ENCODE results near the gene RC3H2.

Gene RC3H2

DNA sequence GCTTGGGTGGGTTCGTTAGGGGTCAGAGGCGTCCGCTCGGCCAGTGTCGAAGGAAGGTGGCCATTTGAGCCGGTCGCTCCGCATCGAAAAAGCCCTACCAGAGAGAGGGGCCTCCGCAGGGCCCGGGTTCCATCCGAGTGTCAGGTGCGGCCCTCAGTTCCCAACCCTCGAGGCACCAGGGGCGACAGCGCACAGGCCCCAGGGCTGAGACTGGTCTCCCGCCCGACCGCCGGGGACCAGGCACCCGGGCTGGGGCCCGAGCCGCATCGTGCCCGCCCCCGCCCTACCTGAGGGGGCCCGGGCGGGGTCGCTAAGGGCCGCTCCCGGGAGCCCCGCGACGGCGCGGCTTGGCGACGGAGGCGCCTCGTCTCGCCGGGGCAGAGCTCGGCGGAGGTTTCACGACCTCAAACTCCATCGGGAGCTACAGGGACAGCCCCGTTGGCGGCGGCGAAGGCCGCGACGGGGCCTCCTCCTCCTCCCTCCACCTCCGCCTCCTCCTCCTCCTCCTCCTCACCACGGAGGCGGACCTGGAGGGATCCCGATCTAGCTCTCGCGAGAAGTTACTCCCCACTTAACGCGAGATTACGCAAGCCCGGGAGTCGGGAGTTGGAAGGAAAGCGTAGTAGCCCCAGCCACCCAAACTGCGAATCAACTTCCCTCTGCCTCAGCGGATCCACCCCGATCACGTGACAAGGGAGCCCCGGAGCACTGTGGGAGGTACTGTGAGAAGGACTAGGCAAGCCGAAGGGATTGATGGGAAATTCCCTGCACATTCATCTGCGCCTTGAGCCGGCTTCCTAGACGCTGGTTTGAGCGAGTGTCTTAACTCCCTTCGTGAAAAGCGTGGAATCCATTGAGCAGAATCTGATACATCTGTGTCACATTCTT lies at the start of gene RC3H2:
RC3H2 (minus strand) TSS at position 537 of the 888 bp plus-strand sequence. CDS start 7,850 bp downstream, outside the sequence.
- peak; percentile 100 for FAIRE-seq

DNA sequence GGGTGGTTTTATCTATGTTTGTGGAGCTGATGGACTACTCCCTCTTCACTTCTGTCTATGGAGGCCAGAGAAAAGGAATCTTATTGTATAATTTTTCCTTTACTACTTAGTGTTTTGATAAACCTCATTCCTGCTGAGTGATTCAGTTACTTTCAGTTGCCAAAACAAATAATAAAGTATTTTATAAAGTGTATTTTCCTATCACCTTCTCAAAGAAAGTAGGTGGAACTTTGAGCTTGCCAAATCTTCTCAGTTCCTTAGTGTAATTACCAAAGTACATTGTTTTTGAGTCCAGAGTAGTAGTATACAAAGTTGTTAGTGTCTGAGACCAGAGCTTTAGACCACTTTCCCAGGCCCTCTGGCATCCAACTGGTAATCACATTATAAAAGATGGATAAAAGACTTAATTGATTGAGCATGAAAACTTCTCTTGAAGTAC lies 49.1 kb upstream of the RC3H2 start:
- no peak for FAIRE-seq
- no peak for DNase-seq (ENCODE audit: extremely low spot score, insufficient read length, low read depth)

More for the DNA sequence above, at the start of gene RC3H2:
- peak; percentile 78 for DNase-seq (ENCODE audit: extremely low spot score, insufficient read length, low read depth)

DNA sequence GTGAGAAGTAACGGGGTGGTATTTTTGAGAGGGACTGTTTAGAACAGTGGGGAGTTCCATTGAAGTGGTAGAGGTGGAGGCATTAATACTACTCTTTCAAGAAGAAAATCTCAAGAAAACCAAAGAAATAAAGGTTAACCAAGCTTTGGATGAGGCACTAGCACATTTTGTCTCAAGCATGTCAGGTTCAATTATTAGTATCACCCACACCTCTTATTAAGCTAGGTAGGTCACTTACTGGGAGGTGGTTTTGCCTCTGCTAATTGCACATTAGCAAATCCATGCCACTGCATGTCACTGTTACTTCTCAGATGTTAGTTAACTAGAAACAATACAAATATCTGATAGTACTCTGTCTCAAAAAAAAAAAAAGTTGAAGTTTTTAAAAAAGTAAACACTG lies 45.9 kb upstream of the RC3H2 start:
- no peak for FAIRE-seq

DNA sequence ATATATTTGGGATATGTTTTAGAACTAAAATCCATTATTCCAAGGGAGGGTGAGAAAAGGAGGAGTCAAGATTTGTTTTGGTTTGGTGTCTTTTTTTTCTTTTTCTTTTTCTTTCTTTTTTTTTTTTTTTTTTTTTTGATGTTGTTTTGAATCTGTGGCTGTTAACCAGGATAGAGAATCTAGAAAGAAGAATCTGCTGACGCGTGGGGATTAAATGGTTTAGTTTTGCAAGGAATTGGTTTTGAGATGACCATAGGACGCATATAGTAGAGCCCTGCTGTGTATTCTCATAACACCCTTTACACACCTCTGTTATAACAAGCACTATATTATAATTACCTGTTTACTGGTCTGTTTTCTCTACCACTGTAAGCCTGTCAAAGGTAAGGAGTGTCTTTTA lies 45.1 kb upstream of the RC3H2 start:
- no peak for FAIRE-seq
- no peak for DNase-seq (ENCODE audit: extremely low spot score, insufficient read length, low read depth)

More for the DNA sequence above, 45.9 kb upstream of the RC3H2 start:
- no peak for DNase-seq (ENCODE audit: extremely low spot score, insufficient read length, low read depth)

DNA sequence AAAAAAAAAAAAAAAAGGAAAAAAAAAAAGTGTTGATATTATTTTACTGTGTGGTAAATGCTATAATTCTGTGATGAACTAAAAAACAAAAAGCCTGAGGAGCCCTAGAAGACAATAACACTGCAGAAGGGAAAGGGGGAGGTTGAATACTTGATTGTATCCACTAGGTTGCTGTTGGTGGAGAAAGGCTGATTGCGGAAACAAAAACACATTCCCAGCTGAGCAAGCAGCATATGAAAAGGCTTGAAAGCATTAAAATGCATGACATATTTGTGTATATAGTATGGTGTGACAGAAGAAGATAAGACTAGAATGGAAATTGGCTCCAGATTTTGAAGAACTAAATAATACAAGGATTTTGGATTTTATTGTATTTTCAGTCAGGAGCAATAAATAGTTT lies 44.5 kb upstream of the RC3H2 start:
- FAIRE-seq, result no peak
- no peak for DNase-seq (ENCODE audit: extremely low spot score, insufficient read length, low read depth)

GRCh38 chr9:122948313-122948712 lies 43.2 kb upstream of the RC3H2 start:
- FAIRE-seq, result peak; percentile 58
- DNase-seq (ENCODE audit: extremely low spot score, insufficient read length, low read depth), result no peak

GRCh38 chr9:122946461-122947005 lies 41.4 kb upstream of the RC3H2 start:
- FAIRE-seq, result no peak
- DNase-seq (ENCODE audit: extremely low spot score, insufficient read length, low read depth), result no peak

- FAIRE-seq (no peak), DNase-seq (ENCODE audit: extremely low spot score, insufficient read length, low read depth) (no peak)
Measured at GRCh38 chr9:122944960-122945888, 40.1 kb upstream of the RC3H2 start.

DNA sequence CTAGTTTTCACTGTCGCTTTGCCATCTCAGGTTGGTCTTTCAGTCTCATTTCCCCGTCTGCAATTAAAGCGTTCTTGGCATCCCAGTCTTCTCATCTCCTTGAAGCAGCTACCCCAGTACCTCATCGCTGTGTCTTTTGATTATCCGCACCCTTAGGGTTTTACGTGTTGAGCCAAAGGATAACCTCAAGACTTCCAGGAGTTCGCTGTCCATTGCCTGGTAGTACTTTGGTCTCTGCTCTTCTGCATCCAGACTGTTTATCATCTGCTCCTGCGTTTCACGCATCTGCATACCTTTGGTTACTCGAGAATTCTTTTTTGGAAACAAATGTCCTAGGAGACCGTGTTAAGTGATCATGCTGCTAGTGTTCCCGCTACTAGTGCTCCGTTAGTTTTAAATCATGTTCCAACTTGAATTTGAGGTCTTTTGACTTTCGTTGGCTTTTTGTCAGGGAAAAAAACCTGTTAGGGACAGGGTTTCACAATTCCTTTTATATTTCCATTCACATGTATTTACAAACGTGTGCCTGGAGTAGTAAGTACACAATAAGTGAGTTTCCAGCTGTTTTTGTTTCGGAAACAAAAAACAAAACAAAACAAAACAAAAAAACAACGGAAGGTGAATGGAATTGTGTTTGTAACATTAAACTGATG lies 36.5 kb upstream of the RC3H2 start:
- DNase-seq (ENCODE audit: extremely low spot score, insufficient read length, low read depth) (no peak), FAIRE-seq (no peak)

DNA sequence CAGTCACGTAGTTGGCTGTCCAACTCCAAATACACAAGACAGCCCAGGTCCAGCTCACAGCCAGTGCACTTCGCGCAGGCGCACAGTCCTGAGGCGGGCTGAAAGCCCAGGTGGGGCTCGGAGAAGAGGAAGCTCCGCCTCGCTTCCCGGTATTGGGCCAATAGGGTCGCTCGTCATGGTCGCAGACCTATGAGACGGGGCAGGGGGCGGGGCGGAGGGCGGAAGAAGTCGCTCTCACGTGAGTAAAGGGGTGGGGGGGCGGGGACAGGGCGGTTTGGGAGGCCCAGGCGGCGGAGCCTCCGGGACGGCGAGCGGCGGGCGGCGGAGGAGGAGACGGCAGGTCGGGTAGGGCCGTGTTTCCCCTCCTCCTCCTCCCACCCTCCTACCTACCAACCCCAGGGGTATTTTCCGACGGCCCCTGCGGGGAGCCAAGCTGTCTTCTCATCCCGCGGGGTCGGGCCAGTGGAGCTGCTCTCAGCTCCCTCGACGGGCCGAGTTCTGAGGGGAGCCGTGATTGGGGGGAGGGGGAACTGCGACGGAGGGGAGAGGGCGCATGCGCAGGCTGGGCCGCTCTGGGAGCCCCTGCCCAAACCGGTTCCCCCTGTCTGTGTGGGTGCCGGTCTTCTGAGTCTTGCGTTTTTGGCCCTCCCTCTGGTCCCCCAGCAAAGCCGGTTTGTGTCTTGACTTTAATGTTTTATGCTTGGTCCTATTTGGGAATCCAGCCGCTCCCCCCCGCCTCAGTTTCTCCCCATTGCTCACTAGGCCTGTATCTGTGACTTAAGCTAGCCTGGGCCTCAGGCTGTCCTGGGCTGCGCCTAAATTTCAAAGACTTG lies 35.8 kb upstream of the RC3H2 start, which contains the start of gene RABGAP1:
RABGAP1 (plus strand) TSS at position 272 of the 833 bp plus-strand sequence. CDS start 16,040 bp downstream, outside the sequence.
- peak; percentile 96 for DNase-seq (ENCODE audit: extremely low spot score, insufficient read length, low read depth)
- peak; percentile 97 for FAIRE-seq

DNA sequence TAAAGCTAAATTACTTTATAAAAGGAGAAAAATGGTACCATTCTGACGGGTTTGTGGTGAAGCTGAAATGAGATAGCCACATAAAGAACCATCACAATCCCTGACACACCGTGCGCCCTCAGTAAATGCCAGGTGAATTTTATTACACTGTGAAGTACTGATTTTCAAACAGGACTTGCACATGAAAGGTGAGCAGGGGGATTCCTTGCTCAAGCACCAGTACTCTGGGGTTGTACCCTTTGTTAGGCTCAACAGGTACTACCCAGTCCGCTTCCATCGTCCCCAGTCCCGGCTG lies 35.2 kb upstream of the RC3H2 start:
- no peak for FAIRE-seq
- no peak for DNase-seq (ENCODE audit: extremely low spot score, insufficient read length, low read depth)

DNA sequence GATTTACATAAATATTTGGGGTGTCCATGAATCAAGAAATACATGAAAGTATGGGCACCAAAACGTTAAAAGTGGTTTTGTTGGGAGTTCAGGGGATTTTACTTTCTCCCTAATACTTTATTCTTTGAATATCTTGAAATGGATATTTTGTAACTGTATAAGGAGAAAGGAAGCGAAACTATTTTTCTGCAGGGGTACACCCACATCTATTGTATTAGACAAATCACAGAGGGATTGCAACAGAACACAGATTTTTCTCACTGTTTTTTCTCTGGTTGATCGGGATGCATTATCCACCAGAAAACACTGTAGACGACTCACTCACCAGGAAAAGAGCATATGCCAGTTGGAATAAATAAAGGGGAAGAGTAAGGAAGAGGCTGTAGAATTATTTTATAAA lies 34.4 kb upstream of the RC3H2 start:
- FAIRE-seq (no peak), DNase-seq (ENCODE audit: extremely low spot score, insufficient read length, low read depth) (no peak)

DNA sequence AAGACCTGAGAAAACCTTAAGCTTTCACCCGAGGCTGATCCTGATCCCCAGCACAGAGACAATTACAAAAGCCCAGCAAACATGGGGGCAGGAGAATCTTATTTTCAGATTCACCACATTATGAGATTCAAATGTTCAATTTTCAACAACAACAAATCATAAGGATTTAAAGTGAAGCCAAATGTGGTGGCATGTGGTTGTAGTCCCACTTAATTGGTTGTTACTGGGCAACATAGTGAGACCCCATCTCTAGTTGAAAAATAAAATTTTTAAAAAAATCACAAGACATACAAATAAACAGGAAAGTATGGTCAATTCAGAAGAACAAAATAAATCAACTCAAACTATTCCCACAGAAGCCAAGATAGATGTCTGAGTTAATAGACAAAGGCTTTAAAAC lies 31.7 kb upstream of the RC3H2 start:
- FAIRE-seq (no peak), DNase-seq (ENCODE audit: extremely low spot score, insufficient read length, low read depth) (no peak)

GRCh38 chr9:122936464-122936863 lies 31.3 kb upstream of the RC3H2 start:
- no peak for DNase-seq (ENCODE audit: extremely low spot score, insufficient read length, low read depth)
- FAIRE-seq, result no peak

DNA sequence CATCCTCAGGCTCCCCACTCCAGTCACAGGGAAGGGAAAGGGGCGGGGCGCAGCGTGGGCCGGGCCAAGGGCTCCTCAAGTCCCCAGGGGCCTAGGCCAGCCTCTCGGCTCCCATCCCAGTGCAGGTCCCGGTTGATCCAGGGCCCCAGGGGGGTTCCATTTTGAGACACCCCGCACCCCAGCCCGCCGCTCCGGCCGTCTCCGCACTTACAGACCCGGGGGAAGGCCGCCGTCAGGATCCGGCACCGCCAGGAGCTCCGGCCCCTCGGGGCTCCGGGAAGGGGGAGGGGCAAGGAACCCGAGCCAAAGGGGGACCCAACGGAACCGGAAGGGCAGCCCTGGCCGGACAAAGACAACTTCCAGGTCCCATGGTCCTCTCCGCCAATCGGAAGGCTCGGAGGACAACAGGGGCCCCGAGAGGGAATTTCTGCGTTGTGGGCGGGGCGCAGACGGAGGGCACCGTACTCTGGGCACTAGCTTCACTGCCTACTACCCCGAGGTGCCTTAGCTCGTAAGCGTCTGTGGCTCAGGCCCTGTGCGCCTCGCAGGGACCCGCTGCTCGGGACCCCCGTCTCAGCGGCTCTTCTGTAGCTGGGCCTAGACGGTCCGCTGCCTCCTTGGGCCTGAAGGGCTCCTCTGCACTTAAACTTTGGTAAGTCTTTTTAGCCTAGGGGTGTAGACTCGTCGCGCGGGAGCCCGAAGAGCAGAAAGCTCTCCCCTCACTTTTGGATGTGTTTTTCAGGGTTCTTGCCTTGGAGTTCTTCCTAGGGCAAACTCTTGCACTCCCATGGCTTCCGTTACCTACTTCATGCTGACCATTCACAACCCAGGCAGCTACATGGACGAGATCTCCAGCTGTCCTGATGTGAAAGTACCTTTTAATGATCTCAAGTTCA lies 26.3 kb upstream of the RC3H2 start, which contains the start of gene ZBTB26:
ZBTB26 (minus strand) TSS at position 287 of the 896 bp plus-strand sequence. CDS start 11,578 bp downstream, outside the sequence.
- FAIRE-seq (peak; percentile 96), DNase-seq (ENCODE audit: extremely low spot score, insufficient read length, low read depth) (peak; percentile 88)

GRCh38 chr9:122930541-122931225 lies 25.5 kb upstream of the RC3H2 start:
- FAIRE-seq (no peak), DNase-seq (ENCODE audit: extremely low spot score, insufficient read length, low read depth) (no peak)

DNA sequence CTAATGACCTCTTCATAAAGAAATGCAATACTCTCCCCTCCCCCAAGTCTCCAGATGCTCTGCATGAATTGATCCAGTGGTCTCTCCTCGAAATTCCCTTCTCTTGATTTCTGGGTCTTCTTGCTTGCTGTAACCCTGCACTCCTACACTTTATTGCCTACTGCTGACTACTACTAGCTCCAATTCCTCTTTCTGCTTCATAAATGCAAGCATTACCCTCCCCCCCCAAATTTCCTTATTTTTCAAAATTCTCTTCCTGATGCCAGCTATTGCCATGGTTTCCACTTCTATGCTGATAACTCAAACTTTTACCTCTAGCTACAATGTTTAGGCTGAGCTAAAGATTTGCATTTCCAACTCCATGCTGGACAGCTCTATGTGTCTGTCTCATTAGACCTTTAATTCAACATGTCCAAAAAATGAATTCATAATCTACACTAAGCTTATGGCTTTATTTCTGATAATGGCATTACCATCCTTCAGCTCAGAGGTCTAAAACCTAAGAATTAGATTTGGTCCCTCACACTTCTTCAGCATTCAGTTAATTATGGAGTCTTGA lies 24.7 kb upstream of the RC3H2 start:
- no peak for DNase-seq (ENCODE audit: extremely low spot score, insufficient read length, low read depth)
- no peak for FAIRE-seq

Data from GM18507 (cell line).